Keratinocyte (primary cell): Measurements from ENCODE around the gene SEC14L1.

ENCODE experiments used
- CTCF ChIP-seq, 3 experiments: IDR thresholded peaks in 1 of 3; conservative IDR thresholded peaks in 1 of 3; optimal IDR thresholded peaks in 1 of 3; 2 replicates in 2 of 3; 3 replicates in 1 of 3; pipeline versions ENCODE3 to v1.5.1; 2011; ENCODE audit warnings: low read length in 3 of 3, mild to moderate bottlenecking in 3 of 3, moderate library complexity in 2 of 3, control low read depth in 1 of 3, inconsistent platforms in 1 of 3; ENCODE audit not compliant: insufficient read depth in 2 of 3; ENCODE audit errors: extremely low read depth in 1 of 3
- EZH2 ChIP-seq: IDR thresholded peaks from one replicate; pipeline ENCODE4 v1.6.1; 2012; ENCODE audit warnings: inconsistent platforms, mild to moderate bottlenecking, low read length, moderate library complexity

- TF ChIP-seq CTCF (optimal IDR thresholded peaks at IDR 0.05 in 1 of 3, IDR thresholded peaks at IDR 0.05 in 1 of 3, conservative IDR thresholded peaks at IDR 0.05 in 1 of 3; ENCODE audit: extremely low read depth in 1 of 3, insufficient read depth in 2 of 3, low read length in 3 of 3): no peak
- no peak for TF ChIP-seq EZH2
Observed at GRCh38 chr17:77257596-77258458, 117.1 kb downstream of the SEC14L1 start.
